Thoracic aorta (tissue), 2 donors: ENCODE data around the gene KLF6. TPM values are rescaled to one million over a fixed set of nuclear protein-coding genes. Genes with fewer than 3 reads are reported as not detected.

Experiments used
- ATAC-seq: fragments of 150-250 bp; one replicate; pipeline ENCODE4 v1.8.0; 2017; ENCODE audit warnings: low read depth; ENCODE audit not compliant: insufficient number of reproducible peaks, low FRiP score
- DNase-seq: peaks from one replicate; pipeline ENCODE4 v3.0.0-alpha.2; 2020; ENCODE audit warnings: low spot score
- H3K27ac ChIP-seq, 2 donors: fragments of 200-600 bp; sonication (generic); 1 replicate in 1 of 2; 2 replicates in 1 of 2; pipeline ENCODE4 v1.5.1; 2016; ENCODE audit warnings: mild to moderate bottlenecking in 2 of 2, moderate library complexity in 2 of 2
- H3K27me3 ChIP-seq: fragments of 200-600 bp; sonication (generic); replicated peaks from 2 replicates; pipeline ENCODE4 v1.6.0; 2016; ENCODE audit warnings: mild to moderate bottlenecking; ENCODE audit not compliant: insufficient read depth
- H3K36me3 ChIP-seq: fragments of 200-600 bp; sonication (generic); one replicate; pipeline ENCODE4 v1.5.1; 2016
- H3K4me1 ChIP-seq, 2 donors: fragments of 200-600 bp; sonication (generic); 1 replicate in 1 of 2; 2 replicates in 1 of 2; pipeline versions ENCODE4 v1.5.1 to v1.6.0; 2016; ENCODE audit warnings: low read depth in 2 of 2, mild to moderate bottlenecking in 1 of 2; ENCODE audit not compliant: control insufficient read depth in 1 of 2
- H3K4me3 ChIP-seq: fragments of 200-600 bp; sonication (generic); 2 replicates; pipeline ENCODE4 v1.5.1; 2016; ENCODE audit warnings: mild to moderate bottlenecking
- H3K9me3 ChIP-seq: fragments of 200-600 bp; sonication (generic); 2 replicates; pipeline ENCODE4 v1.5.1; 2016
- CTCF ChIP-seq: fragments of 200-600 bp; sonication (generic); IDR thresholded peaks from one replicate; pipeline ENCODE4 v1.5.1; 2019; ENCODE audit warnings: antibody characterized with exemption
- total RNA-seq, 2 donors: library from RNA; depleted of rRNA; stranded (reverse); fragments of >200 nt; gene quantifications; one replicate each; pipeline versions ENCODE4 v1.1.0 to v1.2.3, GENCODE V29; 2016

KLF6 gene
- total RNA-seq, 2 donors from 2014 or later: 170 to 201 TPM

DNA sequence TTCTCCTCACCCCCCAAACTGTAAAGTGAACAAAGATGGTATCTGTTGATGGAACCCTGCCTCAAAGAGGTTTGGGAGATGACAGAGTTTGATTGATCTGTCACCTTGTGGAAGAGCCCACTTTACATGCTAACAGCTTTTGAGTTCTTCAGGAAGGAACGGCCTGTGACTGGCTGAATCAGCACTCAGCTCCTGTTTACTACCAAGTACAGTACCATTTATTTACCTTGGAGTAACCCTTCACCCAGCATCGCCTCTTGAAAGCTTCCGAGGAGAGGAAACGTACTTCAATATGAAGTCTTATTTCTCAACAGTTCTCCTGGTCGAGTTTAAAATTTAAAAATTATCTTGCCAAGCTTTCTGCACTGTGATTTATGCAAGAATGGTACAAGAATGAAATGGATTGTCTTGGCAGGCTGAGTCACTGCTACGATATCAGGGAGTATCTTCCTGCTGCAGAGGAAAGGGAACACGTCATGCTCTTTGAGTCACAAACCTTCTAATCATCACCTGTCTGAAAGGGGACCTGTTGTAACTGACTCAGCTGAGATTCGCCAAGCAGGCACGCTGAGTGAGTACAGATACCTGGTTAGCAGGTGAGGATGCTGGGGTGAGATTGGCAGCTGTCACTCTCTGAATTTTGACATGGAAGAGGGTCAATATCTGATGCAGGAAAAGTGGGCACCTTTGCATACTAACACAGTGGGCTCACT lies 30.1 kb downstream of the KLF6 start:
- Histone ChIP-seq H3K4me1 (peaks cover 21 to 38% of the 10 kb centered on the region in 2 donors), H3K36me3 (no peaks in the 10 kb centered on the region), H3K27ac (peak overlapping the region; percentile 68 to 69), H3K9me3 (no peaks in the 10 kb centered on the region), H3K27me3 (no peaks in the 10 kb centered on the region), H3K4me3 (no peak overlapping the region)
- DNase-seq (no peak), ATAC-seq (no peak)
- TF ChIP-seq CTCF: no peak

DNA sequence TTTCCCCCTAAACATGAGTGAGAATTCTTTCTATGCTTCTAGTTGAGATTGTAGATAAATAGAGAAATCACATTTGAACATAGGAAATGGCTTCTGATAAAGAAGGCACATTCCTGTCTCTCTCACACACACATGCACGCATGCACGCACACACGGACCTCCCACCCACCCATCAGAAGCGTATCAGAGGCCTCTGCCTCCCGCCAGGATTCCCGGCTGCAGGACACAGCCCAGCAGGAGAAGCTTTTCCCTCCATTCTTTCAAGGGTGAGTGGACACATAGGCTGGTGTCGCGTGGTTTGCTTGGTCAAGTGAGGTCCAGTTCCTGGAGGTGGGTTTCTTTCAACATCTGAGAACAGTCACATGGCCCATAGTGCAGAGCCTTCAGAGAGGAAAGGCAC lies 34.2 kb downstream of the KLF6 start:
- Histone ChIP-seq H3K27me3 (no peaks in the 10 kb centered on the region), H3K4me1 (peaks cover 29 to 56% of the 10 kb centered on the region in 2 donors), H3K4me3 (no peak overlapping the region), H3K36me3 (no peaks in the 10 kb centered on the region), H3K27ac (no peak overlapping the region), H3K9me3 (no peaks in the 10 kb centered on the region)
- no peak for TF ChIP-seq CTCF
- ATAC-seq (no peak), DNase-seq (no peak)

DNA sequence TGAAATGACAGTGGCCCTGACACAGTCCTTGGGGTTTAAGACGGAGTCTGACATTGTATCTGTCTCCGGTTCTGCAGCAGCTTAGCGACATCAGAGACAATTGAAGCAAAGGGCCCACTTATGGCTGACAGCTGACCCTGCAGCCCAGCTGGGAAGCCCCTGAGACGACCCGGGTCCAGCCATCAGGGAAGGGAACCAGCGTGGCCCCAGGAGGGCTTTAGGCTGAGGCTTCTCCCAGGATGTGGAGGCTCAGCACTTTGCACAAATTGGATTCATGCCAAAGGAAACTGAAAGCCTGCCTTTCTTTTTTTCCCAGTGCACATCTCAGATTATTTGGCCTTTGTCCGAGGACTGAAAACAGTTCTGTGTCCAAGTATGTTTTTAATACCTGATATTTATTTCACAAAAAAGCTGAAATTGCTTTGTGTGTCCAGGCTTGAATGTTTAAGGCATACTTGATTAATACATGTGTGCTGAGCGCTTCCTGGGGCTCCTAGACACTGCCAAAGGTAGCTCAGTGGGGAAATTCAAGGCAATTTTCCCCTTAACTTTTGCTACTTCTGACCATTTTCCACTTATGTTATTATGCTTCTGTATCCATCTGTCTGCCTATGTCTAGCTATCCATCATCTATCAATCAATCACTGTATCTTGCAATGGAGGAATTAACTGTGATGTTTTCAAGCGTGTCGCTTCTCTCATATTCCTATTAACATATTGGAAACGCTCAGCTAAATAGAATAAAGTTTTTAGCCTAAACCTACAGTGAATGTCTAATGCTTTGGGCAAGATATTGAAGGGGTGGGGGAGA lies 34.8 kb downstream of the KLF6 start:
- TF ChIP-seq CTCF: no peak
- ATAC-seq: no peak
- Histone ChIP-seq H3K4me3 (peak overlapping the region; percentile 62), H3K9me3 (no peaks in the 10 kb centered on the region), H3K36me3 (no peaks in the 10 kb centered on the region), H3K27ac (peak overlapping the region; percentile 60 to 72), H3K4me1 (peaks cover 24 to 50% of the 10 kb centered on the region in 2 donors), H3K27me3 (no peaks in the 10 kb centered on the region)
- DNase-seq: no peak

GRCh38 chr10:3749600-3749999 lies 35.4 kb downstream of the KLF6 start:
- no peaks in the 10 kb centered on the region for H3K36me3 ChIP-seq
- no peaks in the 10 kb centered on the region for H3K9me3 ChIP-seq
- H3K4me3 ChIP-seq: peak overlapping the region; percentile 62
- TF ChIP-seq CTCF: no peak
- ATAC-seq (no peak), DNase-seq (no peak)
- peaks cover 20 to 43% of the 10 kb centered on the region in 2 donors for H3K4me1 ChIP-seq
- H3K27ac ChIP-seq: peak overlapping the region; percentile 60 to 72
- no peaks in the 10 kb centered on the region for H3K27me3 ChIP-seq

GRCh38 chr10:3749011-3749410 lies 36.0 kb downstream of the KLF6 start:
- H3K9me3 ChIP-seq: no peaks in the 10 kb centered on the region
- peak overlapping the region; percentile 60 to 72 for H3K27ac ChIP-seq
- no peak for ATAC-seq
- H3K27me3 ChIP-seq: no peaks in the 10 kb centered on the region
- no peak for TF ChIP-seq CTCF
- peak overlapping the region; percentile 62 for H3K4me3 ChIP-seq
- peaks cover 20 to 39% of the 10 kb centered on the region in 2 donors for H3K4me1 ChIP-seq
- no peaks in the 10 kb centered on the region for H3K36me3 ChIP-seq
- no peak for DNase-seq
